ENCODE results near the gene EEF1B2. TPM values are rescaled to one million over a fixed set of nuclear protein-coding genes. Genes with fewer than 3 reads are reported as not detected.

The EEF1B2 gene
- total and polyA plus RNA-seq, 2 of the 13 experiments (the other 11 are each of a cell fraction or from before 2014, with no cell fraction given), result 1,284 to 1,731 TPM

DNA sequence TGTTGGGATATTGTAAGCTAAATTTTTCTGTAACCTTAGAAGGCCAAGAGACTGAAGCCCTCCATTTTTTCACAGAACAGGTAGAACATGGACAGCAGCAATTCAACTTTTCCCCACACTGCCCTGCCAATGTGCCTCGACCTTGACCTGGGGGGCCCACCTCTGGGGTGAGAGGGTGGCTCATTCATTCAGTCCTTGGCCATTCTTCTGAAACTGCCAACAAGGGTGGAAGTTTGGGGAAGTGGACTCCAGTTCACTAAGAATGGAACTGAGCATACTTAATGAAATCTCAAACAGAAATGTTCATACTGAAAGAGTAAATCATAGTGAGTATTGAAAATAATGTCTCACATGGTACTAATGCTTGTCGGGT, 1.1 kb downstream of the EEF1B2 start (continued):
- TF ChIP-seq, protein P1, sequence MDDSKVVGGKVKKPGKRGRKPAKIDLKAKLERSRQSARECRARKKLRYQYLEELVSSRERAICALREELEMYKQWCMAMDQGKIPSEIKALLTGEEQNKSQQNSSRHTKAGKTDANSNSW (CRISPR knock-in tag; IDR thresholded peaks at IDR 0.05; ENCODE audit: borderline replicate concordance), result no peak
- no peak for TF ChIP-seq NONO (IDR thresholded peaks at IDR 0.05)
- TF ChIP-seq NONO (CRISPR knock-in tag; conservative IDR thresholded peaks at IDR 0.05), result peak; percentile 59; the same call in 1 of the 2 replicates
- TF ChIP-seq, protein P2, sequence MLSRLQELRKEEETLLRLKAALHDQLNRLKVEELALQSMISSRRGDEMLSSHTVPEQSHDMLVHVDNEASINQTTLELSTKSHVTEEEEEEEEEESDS (CRISPR knock-in tag; IDR thresholded peaks at IDR 0.05; ENCODE audit: borderline replicate concordance), result no peak
- peak; percentile 38 for TF ChIP-seq POLR2AphosphoS5 (IDR thresholded peaks at IDR 0.05; ENCODE audit: low read depth, low read length)
- no peak for TF ChIP-seq KLF15 (CRISPR knock-in tag; IDR thresholded peaks at IDR 0.05; ENCODE audit: borderline replicate concordance)
- TF ChIP-seq, protein P3, sequence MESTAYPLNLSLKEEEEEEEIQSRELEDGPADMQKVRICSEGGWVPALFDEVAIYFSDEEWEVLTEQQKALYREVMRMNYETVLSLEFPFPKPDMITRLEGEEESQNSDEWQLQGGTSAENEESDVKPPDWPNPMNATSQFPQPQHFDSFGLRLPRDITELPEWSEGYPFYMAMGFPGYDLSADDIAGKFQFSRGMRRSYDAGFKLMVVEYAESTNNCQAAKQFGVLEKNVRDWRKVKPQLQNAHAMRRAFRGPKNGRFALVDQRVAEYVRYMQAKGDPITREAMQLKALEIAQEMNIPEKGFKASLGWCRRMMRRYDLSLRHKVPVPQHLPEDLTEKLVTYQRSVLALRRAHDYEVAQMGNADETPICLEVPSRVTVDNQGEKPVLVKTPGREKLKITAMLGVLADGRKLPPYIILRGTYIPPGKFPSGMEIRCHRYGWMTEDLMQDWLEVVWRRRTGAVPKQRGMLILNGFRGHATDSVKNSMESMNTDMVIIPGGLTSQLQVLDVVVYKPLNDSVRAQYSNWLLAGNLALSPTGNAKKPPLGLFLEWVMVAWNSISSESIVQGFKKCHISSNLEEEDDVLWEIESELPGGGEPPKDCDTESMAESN (CRISPR knock-in tag; conservative IDR thresholded peaks at IDR 0.05), result peak; percentile 30; the same call in 1 of the 2 replicates
- peak; percentile 20; the same call in 1 of the 2 replicates for TF ChIP-seq CREM (IDR thresholded peaks at IDR 0.05)
- TF ChIP-seq CREM (CRISPR knock-in tag; IDR thresholded peaks at IDR 0.05), result no peak
- no peak for TF ChIP-seq ZNF460 (CRISPR knock-in tag; IDR thresholded peaks at IDR 0.05; ENCODE audit: borderline replicate concordance)
- TF ChIP-seq NR2F6 (IDR thresholded peaks at IDR 0.05), result peak; percentile 97
- peak; percentile 98 for TF ChIP-seq NR2F6 (CRISPR knock-in tag; IDR thresholded peaks at IDR 0.05)
- TF ChIP-seq HOXD1 (CRISPR knock-in tag; IDR thresholded peaks at IDR 0.05), result no peak
- no peak for TF ChIP-seq JUN (CRISPR knock-in tag; IDR thresholded peaks at IDR 0.05)
- TF ChIP-seq, protein P4, sequence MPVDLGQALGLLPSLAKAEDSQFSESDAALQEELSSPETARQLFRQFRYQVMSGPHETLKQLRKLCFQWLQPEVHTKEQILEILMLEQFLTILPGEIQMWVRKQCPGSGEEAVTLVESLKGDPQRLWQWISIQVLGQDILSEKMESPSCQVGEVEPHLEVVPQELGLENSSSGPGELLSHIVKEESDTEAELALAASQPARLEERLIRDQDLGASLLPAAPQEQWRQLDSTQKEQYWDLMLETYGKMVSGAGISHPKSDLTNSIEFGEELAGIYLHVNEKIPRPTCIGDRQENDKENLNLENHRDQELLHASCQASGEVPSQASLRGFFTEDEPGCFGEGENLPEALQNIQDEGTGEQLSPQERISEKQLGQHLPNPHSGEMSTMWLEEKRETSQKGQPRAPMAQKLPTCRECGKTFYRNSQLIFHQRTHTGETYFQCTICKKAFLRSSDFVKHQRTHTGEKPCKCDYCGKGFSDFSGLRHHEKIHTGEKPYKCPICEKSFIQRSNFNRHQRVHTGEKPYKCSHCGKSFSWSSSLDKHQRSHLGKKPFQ (CRISPR knock-in tag; IDR thresholded peaks at IDR 0.05; ENCODE audit: insufficient replicate concordance), result no peak
- no peak; the same call in 1 of the 2 replicates for TF ChIP-seq MTF1 (CRISPR knock-in tag; IDR thresholded peaks at IDR 0.05)
- TF ChIP-seq ZNF670 (CRISPR knock-in tag; IDR thresholded peaks at IDR 0.05; ENCODE audit: borderline replicate concordance), result no peak
- peak; percentile 45; the same call in 1 of the 2 replicates for TF ChIP-seq NCOR1 (IDR thresholded peaks at IDR 0.05; ENCODE audit: borderline replicate concordance, low read length)
- TF ChIP-seq CREB1 (IDR thresholded peaks at IDR 0.05), result no peak
- TF ChIP-seq CREB1 (CRISPR knock-in tag; IDR thresholded peaks at IDR 0.05), result 0 out of 2 replicates have a peak, but pooled peaks have one; percentile 39
- TF ChIP-seq, protein P5, sequence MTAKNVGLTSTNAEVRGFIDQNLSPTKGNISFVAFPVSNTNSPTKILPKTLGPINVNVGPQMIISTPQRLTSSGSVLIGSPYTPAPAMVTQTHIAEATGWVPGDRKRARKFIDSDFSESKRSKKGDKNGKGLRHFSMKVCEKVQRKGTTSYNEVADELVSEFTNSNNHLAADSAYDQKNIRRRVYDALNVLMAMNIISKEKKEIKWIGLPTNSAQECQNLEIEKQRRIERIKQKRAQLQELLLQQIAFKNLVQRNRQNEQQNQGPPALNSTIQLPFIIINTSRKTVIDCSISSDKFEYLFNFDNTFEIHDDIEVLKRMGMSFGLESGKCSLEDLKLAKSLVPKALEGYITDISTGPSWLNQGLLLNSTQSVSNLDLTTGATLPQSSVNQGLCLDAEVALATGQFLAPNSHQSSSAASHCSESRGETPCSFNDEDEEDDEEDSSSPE (CRISPR knock-in tag; IDR thresholded peaks at IDR 0.05), result no peak
- TF ChIP-seq ZNF772 (CRISPR knock-in tag; IDR thresholded peaks at IDR 0.05), result 0 out of 2 replicates have a peak, but pooled peaks have one; percentile 13
- TF ChIP-seq, protein P6, sequence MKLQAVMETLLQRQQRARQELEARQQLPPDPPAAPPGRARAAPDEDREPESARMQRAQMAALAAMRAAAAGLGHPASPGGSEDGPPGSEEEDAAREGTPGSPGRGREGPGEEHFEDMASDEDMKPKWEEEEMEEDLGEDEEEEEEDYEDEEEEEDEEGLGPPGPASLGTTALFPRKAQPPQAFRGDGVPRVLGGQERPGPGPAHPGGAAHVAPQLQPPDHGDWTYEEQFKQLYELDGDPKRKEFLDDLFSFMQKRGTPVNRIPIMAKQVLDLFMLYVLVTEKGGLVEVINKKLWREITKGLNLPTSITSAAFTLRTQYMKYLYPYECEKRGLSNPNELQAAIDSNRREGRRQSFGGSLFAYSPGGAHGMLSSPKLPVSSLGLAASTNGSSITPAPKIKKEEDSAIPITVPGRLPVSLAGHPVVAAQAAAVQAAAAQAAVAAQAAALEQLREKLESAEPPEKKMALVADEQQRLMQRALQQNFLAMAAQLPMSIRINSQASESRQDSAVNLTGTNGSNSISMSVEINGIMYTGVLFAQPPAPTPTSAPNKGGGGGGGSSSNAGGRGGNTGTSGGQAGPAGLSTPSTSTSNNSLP (IDR thresholded peaks at IDR 0.05; ENCODE audit: low read depth, low read length), result no peak
- TF ChIP-seq, protein P7, sequence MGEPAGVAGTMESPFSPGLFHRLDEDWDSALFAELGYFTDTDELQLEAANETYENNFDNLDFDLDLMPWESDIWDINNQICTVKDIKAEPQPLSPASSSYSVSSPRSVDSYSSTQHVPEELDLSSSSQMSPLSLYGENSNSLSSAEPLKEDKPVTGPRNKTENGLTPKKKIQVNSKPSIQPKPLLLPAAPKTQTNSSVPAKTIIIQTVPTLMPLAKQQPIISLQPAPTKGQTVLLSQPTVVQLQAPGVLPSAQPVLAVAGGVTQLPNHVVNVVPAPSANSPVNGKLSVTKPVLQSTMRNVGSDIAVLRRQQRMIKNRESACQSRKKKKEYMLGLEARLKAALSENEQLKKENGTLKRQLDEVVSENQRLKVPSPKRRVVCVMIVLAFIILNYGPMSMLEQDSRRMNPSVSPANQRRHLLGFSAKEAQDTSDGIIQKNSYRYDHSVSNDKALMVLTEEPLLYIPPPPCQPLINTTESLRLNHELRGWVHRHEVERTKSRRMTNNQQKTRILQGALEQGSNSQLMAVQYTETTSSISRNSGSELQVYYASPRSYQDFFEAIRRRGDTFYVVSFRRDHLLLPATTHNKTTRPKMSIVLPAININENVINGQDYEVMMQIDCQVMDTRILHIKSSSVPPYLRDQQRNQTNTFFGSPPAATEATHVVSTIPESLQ (CRISPR knock-in tag; conservative IDR thresholded peaks at IDR 0.05), result no peak
